SU-DHL-6 (cell line): ENCODE results near the gene VWA8.

ENCODE experiments used
- H2AFZ ChIP-seq: fragments of 200-600 bp; sonication (generic); 2 replicates; pipeline ENCODE4 v1.6.1; 2014; ENCODE audit warnings: low read depth, mild to moderate bottlenecking, moderate library complexity, mixed read lengths, antibody characterized with exemption, low read length; ENCODE audit not compliant: severe bottlenecking
- H3F3A ChIP-seq: fragments of 200-600 bp; shearing (Covaris generic); 2 replicates; pipeline ENCODE4 v1.6.0; 2016; ENCODE audit warnings: antibody characterized with exemption, mild to moderate bottlenecking; ENCODE audit not compliant: insufficient read depth
- H3K27ac ChIP-seq: fragments of 200-600 bp; sonication (generic); 2 replicates; pipeline ENCODE4 v1.5.1; 2016; ENCODE audit warnings: low read depth, mild to moderate bottlenecking, low read length, moderate library complexity, mixed read lengths
- H3K27me3 ChIP-seq: fragments of 200-600 bp; sonication (generic), shearing (Covaris generic); 2 replicates; pipeline ENCODE4 v1.6.0; 2014; ENCODE audit warnings: mild to moderate bottlenecking, low read length
- H3K36me3 ChIP-seq: fragments of 200-600 bp; sonication (generic); 2 replicates; pipeline ENCODE4 v1.6.1; 2014; ENCODE audit warnings: mild to moderate bottlenecking, low read length, mixed read lengths
- H3K4me2 ChIP-seq: fragments of 300-600, 200-600 bp; shearing (Covaris generic), sonication (generic); 2 replicates; pipeline ENCODE4 v1.6.0; 2014; ENCODE audit warnings: low read length, low read depth, mild to moderate bottlenecking; ENCODE audit not compliant: poor library complexity, severe bottlenecking
- H3K4me3 ChIP-seq: fragments of 200-600 bp; sonication (generic); 2 replicates; pipeline ENCODE4 v1.5.1; 2014; ENCODE audit warnings: antibody characterized with exemption, low read length, mild to moderate bottlenecking, mixed read lengths; ENCODE audit not compliant: insufficient read depth, poor library complexity, severe bottlenecking
- H3K79me2 ChIP-seq: fragments of 200-600 bp; sonication (generic); 2 replicates; pipeline ENCODE4 v1.6.1; 2014; ENCODE audit warnings: mild to moderate bottlenecking, low read length, moderate library complexity; ENCODE audit not compliant: insufficient read depth
- H3K9ac ChIP-seq: fragments of 200-600 bp; sonication (generic); 2 replicates; pipeline ENCODE4 v1.7.0; 2014; ENCODE audit warnings: mild to moderate bottlenecking, low read length
- H3K9me2 ChIP-seq: fragments of 200-600 bp; sonication (generic); replicated peaks from 2 replicates; pipeline ENCODE4 v1.6.1; 2014; ENCODE audit warnings: low read length; ENCODE audit not compliant: insufficient read depth
- H3K9me3 ChIP-seq: fragments of 200-600 bp; sonication (generic); 2 replicates; pipeline ENCODE4 v1.6.1; 2014; ENCODE audit warnings: low read length, mixed read lengths; ENCODE audit not compliant: insufficient read depth
- H4K20me1 ChIP-seq: fragments of 200-600 bp; sonication (generic); 2 replicates; pipeline ENCODE4 v1.6.1; 2014; ENCODE audit warnings: low read depth, mild to moderate bottlenecking, antibody characterized with exemption, low read length, moderate library complexity, mixed read lengths
- CTCF ChIP-seq: fragments of 200-600 bp; sonication (generic); IDR thresholded peaks from one replicate; pipeline ENCODE4 v1.5.1; 2017; ENCODE audit warnings: antibody characterized with exemption, mild to moderate bottlenecking, low read length, moderate library complexity; ENCODE audit not compliant: insufficient read depth, poor library complexity, severe bottlenecking
- EZH2phosphoT487 ChIP-seq: fragments of 200-600 bp; sonication (generic), shearing (Covaris generic); conservative IDR thresholded peaks from 2 replicates; pipeline ENCODE4 v1.6.1; 2018; ENCODE audit warnings: mild to moderate bottlenecking, antibody characterized with exemption, low read length, moderate library complexity, mixed read lengths

The VWA8 gene

GRCh38 chr13:41960211-41960636 is 685 bp downstream of the VWA8 start:
- H3K27ac ChIP-seq = no peak overlapping the region
- peak overlapping the region; percentile 100 for H2AFZ ChIP-seq
- H3K4me2 ChIP-seq = peak overlapping the region; percentile 84
- H3K9me3 ChIP-seq = no peaks in the 10 kb centered on the region
- peak overlapping the region; percentile 73 for H3K4me3 ChIP-seq
- no peaks in the 10 kb centered on the region for H3K27me3 ChIP-seq
- H3K36me3 ChIP-seq = no peaks in the 10 kb centered on the region
- no peaks in the 10 kb centered on the region for H3K9me2 ChIP-seq
- peaks cover 5% of the 10 kb centered on the region; the same call in 1 of the 2 replicates for H3F3A ChIP-seq
- TF ChIP-seq EZH2phosphoT487 (no peak), CTCF (no peak)
- peak overlapping the region; percentile 76 for H3K9ac ChIP-seq
- peaks cover 14% of the 10 kb centered on the region for H3K79me2 ChIP-seq
- no peaks in the 10 kb centered on the region for H4K20me1 ChIP-seq

- Histone ChIP-seq H3K9ac (no peak overlapping the region), H3K79me2 (peaks cover 14% of the 10 kb centered on the region), H2AFZ (no peak overlapping the region), H3K9me3 (no peaks in the 10 kb centered on the region), H3K36me3 (no peaks in the 10 kb centered on the region), H3F3A (peaks cover 5% of the 10 kb centered on the region; the same call in 1 of the 2 replicates), H3K4me2 (no peak overlapping the region), H3K27me3 (no peaks in the 10 kb centered on the region), H3K9me2 (no peaks in the 10 kb centered on the region), H3K27ac (no peak overlapping the region), H4K20me1 (no peaks in the 10 kb centered on the region), H3K4me3 (no peak overlapping the region)
- TF ChIP-seq EZH2phosphoT487 (no peak), CTCF (no peak)
Measured at GRCh38 chr13:41956272-41956671, 4.6 kb downstream of the VWA8 start.

GRCh38 chr13:41955605-41956004 is 5.3 kb downstream of the VWA8 start:
- TF ChIP-seq CTCF (no peak), EZH2phosphoT487 (no peak)
- Histone ChIP-seq H4K20me1 (no peaks in the 10 kb centered on the region), H3K9ac (no peak overlapping the region), H3K9me3 (no peaks in the 10 kb centered on the region), H3F3A (peaks cover 5% of the 10 kb centered on the region; the same call in 1 of the 2 replicates), H3K27ac (no peak overlapping the region), H3K9me2 (no peaks in the 10 kb centered on the region), H3K4me3 (no peak overlapping the region), H3K36me3 (no peaks in the 10 kb centered on the region), H3K79me2 (peaks cover 14% of the 10 kb centered on the region), H2AFZ (no peak overlapping the region), H3K27me3 (no peaks in the 10 kb centered on the region), H3K4me2 (no peak overlapping the region)

- H2AFZ ChIP-seq = no peak overlapping the region
- H4K20me1 ChIP-seq = no peaks in the 10 kb centered on the region
- peaks cover 4% of the 10 kb centered on the region; the same call in 1 of the 2 replicates for H3F3A ChIP-seq
- H3K9me3 ChIP-seq = no peaks in the 10 kb centered on the region
- no peaks in the 10 kb centered on the region for H3K27me3 ChIP-seq
- H3K9me2 ChIP-seq = no peaks in the 10 kb centered on the region
- TF ChIP-seq CTCF = no peak
- no peak overlapping the region for H3K27ac ChIP-seq
- 0 out of 2 replicates have a peak, but pooled peaks cover 10% of the 10 kb centered on the region for H3K79me2 ChIP-seq
- H3K4me3 ChIP-seq = no peak overlapping the region
- no peak overlapping the region for H3K9ac ChIP-seq
- H3K36me3 ChIP-seq = no peaks in the 10 kb centered on the region
- no peak overlapping the region for H3K4me2 ChIP-seq
Measured at GRCh38 chr13:41954226-41954625, 6.7 kb downstream of the VWA8 start.
